ES-I3 (cell line): ENCODE measurements around the gene ZNF710.

Experiments used
- H3K36me3 ChIP-seq: 2 replicates; pipeline ENCODE4 v1.6.1; 2013; ENCODE audit warnings: mild to moderate bottlenecking, low read length, control low read depth, moderate library complexity; ENCODE audit not compliant: insufficient read depth
- H3K4me1 ChIP-seq: 2 replicates; pipeline ENCODE4 v1.6.1; 2013; ENCODE audit warnings: mild to moderate bottlenecking, control low read depth, low read length; ENCODE audit not compliant: insufficient read depth
- H3K9ac ChIP-seq: 2 replicates; pipeline ENCODE4 v1.6.1; 2013; ENCODE audit warnings: low read depth, mild to moderate bottlenecking, low read length, moderate library complexity
- H3K9me3 ChIP-seq: 2 replicates; pipeline ENCODE4 v1.6.1; 2013; ENCODE audit warnings: mild to moderate bottlenecking, low read length, moderate library complexity; ENCODE audit not compliant: control insufficient read depth, insufficient read depth

The ZNF710 gene

DNA sequence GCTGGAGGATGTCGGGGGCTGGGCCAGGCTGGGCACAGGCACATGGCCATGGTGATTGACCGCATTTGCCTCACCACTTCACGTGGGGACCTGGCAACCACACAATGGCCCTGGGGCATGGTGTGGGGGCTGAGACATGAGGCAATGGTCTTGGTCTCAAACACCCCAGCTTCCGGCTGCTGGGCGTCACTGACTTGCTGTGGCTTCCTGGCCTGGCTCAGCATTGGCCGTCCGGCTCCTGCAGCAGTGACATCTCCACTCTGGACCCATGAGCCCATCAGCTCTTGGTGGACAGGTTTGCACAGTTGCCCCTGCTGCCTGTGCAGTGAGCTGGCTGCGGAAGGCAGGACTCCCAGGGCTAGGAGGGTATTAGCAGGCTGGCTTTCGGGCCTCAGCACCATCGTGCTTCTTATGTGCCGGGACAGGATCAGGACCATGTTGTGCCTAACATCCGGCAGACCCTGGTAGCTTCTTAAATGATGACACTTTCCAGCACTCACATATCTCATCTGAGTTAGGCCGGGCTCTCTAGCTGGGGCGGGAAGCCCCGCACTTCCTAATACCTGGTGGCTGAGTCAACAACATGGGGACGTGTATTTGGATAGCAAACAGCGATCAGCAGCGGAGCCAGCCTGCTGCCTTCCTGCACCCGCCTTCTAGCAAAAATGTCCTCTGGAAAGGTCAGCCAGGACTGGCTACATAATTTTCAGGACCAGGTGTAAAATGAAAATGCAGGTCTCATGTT lies 34.1 kb downstream of the ZNF710 start:
- no peak overlapping the region for H3K9ac ChIP-seq
- peaks cover 47% of the 10 kb centered on the region for H3K4me1 ChIP-seq

DNA sequence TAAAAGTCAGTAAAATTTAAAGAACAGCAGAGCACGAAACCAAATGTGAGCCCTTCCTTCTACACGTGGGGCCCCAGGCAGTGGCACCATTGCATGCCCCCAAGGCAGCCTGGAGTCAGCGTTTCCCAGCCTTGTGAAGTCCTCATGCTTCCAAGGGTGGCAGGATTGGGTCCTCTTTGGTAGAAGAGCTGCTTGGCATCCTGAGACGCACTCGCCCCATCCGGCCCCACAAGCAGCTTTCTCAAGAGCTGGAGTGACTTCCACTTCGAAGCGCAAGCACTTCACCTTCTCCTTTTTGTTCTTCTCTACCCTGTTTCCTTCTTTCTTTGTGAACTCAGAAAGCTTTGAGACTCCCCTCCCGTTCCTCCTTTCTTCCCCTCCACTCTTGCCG lies 34.7 kb downstream of the ZNF710 start:
- no peak overlapping the region for H3K9ac ChIP-seq
- H3K36me3 ChIP-seq, result no peaks in the 10 kb centered on the region
- no peaks in the 10 kb centered on the region for H3K9me3 ChIP-seq
- peaks cover 52% of the 10 kb centered on the region for H3K4me1 ChIP-seq

More for the DNA sequence above, 34.1 kb downstream of the ZNF710 start:
- H3K36me3 ChIP-seq, result no peaks in the 10 kb centered on the region
- no peaks in the 10 kb centered on the region for H3K9me3 ChIP-seq

- no peak overlapping the region for H3K9ac ChIP-seq
- no peaks in the 10 kb centered on the region for H3K36me3 ChIP-seq
- H3K4me1 ChIP-seq, result peaks cover 53% of the 10 kb centered on the region
- H3K9me3 ChIP-seq, result no peaks in the 10 kb centered on the region
Observed at GRCh38 chr15:90036343-90036742, 35.2 kb downstream of the ZNF710 start.

- peaks cover 51% of the 10 kb centered on the region for H3K4me1 ChIP-seq
- no peaks in the 10 kb centered on the region for H3K36me3 ChIP-seq
- no peak overlapping the region for H3K9ac ChIP-seq
- H3K9me3 ChIP-seq, result no peaks in the 10 kb centered on the region
Observed at GRCh38 chr15:90036806-90037510, 35.8 kb downstream of the ZNF710 start.

- Histone ChIP-seq H3K9me3 (no peaks in the 10 kb centered on the region), H3K4me1 (peaks cover 51% of the 10 kb centered on the region), H3K9ac (no peak overlapping the region)
Observed at GRCh38 chr15:90037511-90037860, 36.4 kb downstream of the ZNF710 start.

GRCh38 chr15:90037961-90038631 lies 37.0 kb downstream of the ZNF710 start:
- no peaks in the 10 kb centered on the region for H3K9me3 ChIP-seq
- H3K4me1 ChIP-seq, result peaks cover 51% of the 10 kb centered on the region
- H3K36me3 ChIP-seq, result no peaks in the 10 kb centered on the region
- H3K9ac ChIP-seq, result no peak overlapping the region

More at GRCh38 chr15:90037511-90037860, 36.4 kb downstream of the ZNF710 start:
- H3K36me3 ChIP-seq, result no peaks in the 10 kb centered on the region

DNA sequence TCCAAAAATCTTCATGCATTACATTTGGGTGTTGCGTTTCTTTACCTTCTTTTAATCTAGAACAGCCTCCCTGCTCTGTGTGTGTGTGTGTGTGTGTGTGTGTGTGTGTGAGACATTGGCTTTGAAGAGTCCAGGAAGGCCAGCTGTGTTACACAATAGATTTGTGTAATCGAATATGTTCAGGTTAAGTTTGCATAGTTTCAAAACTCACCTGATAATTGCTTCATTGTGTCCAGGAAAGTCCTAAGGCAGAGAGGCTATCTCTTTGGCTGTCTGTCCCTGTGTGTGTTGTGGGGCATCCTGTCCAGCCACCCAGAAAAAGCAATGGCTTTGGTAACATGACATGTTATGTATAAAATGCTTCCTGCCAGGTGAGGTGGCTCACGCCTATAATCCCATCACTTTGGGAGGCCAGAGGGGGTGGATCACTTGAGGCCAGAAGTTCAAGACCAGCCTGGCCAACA lies 37.5 kb downstream of the ZNF710 start:
- H3K36me3 ChIP-seq, result no peaks in the 10 kb centered on the region
- no peaks in the 10 kb centered on the region for H3K9me3 ChIP-seq
- H3K9ac ChIP-seq, result no peak overlapping the region
- H3K4me1 ChIP-seq, result peaks cover 51% of the 10 kb centered on the region

DNA sequence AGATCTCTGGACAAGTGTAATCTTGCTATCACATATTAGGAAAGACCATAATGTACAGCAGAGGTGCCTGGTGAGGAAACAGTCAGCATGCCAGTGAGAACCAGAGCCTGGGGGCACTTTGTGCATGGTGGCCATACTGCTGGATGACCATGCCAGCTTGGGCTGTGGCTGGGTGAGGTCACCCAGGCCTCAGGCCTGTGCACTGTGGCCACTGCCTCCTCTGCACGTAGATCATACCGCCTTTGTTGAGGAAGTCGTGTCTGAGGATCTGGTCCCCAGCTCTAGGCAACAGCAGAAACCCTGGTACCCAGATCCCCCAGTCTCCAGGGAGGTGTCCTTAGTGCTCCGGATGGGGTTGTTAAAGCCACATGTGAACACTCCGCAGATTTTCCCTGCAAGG lies 38.9 kb downstream of the ZNF710 start:
- Histone ChIP-seq H3K9me3 (no peaks in the 10 kb centered on the region), H3K36me3 (no peaks in the 10 kb centered on the region), H3K9ac (no peak overlapping the region), H3K4me1 (peaks cover 41% of the 10 kb centered on the region)

DNA sequence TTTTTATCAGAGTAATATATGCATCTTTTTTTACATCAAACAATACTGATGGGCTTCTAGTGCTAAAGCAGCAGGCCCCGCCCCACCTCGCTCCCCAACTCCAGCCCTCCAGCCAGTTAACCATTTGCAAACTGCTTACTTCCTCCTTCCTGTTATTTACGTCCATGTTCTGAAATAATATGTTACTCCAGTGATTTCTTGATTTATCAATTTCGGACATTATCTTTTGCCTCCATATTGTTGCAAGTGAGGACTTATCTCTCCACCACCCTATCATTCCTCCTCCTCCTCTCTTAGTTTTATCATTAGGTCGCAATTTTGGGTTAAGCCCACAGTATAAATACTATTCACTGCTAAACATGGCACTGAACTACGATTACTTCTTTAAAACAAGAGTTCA lies 39.5 kb downstream of the ZNF710 start:
- H3K4me1 ChIP-seq, result peaks cover 35% of the 10 kb centered on the region
- H3K9ac ChIP-seq, result no peak overlapping the region
- H3K9me3 ChIP-seq, result no peaks in the 10 kb centered on the region
- no peaks in the 10 kb centered on the region for H3K36me3 ChIP-seq

DNA sequence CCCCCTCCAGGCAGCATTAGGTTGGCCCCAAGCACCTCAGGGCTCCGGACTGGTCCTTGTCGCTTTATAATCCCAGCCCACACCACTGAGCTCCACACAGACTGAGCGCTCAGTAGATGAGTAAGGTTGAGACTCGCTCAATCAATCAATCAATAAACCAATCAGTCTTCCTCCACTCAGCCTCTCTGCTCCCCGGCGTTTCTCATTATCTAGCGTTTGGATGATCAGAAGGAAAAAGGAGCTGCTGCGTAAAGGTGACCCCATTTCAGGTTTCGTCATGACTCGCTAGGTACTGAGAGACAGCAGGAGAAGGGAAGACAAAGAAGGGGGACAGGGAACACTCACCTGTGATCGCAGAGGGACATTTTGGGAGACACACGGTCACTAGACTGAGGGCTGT lies 41.2 kb downstream of the ZNF710 start:
- Histone ChIP-seq H3K4me1 (peaks cover 26% of the 10 kb centered on the region), H3K9ac (no peak overlapping the region), H3K9me3 (no peaks in the 10 kb centered on the region), H3K36me3 (no peaks in the 10 kb centered on the region)

GRCh38 chr15:90042766-90043529 lies 41.8 kb downstream of the ZNF710 start:
- Histone ChIP-seq H3K36me3 (no peaks in the 10 kb centered on the region), H3K9me3 (no peaks in the 10 kb centered on the region), H3K4me1 (peaks cover 23% of the 10 kb centered on the region), H3K9ac (no peak overlapping the region)

DNA sequence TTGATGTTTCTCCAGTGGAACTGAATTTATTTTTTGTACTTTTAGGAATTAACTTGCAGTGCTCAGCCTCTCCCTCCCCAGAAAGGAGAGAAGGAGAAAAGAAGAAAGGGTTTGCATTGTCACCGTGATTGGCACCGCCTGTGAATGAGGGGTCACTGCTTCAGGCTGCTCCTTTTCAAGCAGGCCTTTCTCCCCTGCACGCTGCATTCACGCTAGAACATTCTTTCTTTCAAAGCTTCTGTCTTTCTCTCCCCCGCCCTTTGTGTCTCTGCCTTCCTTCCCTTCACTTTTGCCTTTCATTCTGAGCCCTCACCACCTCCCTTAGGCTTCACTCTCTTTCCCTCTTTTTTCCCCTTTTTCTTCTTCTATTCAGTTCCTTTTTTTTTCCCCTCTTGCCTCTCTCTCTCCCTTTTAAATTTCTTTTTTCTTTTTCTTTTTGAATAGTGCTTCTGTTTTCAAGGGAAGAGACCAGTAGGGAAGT lies 42.4 kb downstream of the ZNF710 start:
- Histone ChIP-seq H3K9ac (no peak overlapping the region), H3K9me3 (no peaks in the 10 kb centered on the region), H3K36me3 (no peaks in the 10 kb centered on the region), H3K4me1 (peaks cover 17% of the 10 kb centered on the region)

GRCh38 chr15:90044191-90044590 lies 43.1 kb downstream of the ZNF710 start:
- peaks cover 16% of the 10 kb centered on the region for H3K4me1 ChIP-seq
- H3K36me3 ChIP-seq, result no peaks in the 10 kb centered on the region
- no peak overlapping the region for H3K9ac ChIP-seq
- no peaks in the 10 kb centered on the region for H3K9me3 ChIP-seq

- Histone ChIP-seq H3K9me3 (no peaks in the 10 kb centered on the region), H3K4me1 (peaks cover 16% of the 10 kb centered on the region), H3K9ac (no peak overlapping the region), H3K36me3 (no peaks in the 10 kb centered on the region)
Observed at GRCh38 chr15:90044916-90045371, 43.8 kb downstream of the ZNF710 start.
